Activated CD4-positive, alpha-beta T cell treated with anti-CD3 and anti-CD28 coated beads, Interleukin-2, Interleukin-4, amounts not matched to agents 100 ng/mL and 50 ng/mL, durations not matched to agents 16 hours and 8 hours (primary cell): ENCODE data around the gene C2CD2.

ENCODE experiments used
- DNase-seq: peaks from one replicate; pipeline ENCODE4 v3.0.0-alpha.2; 2020; ENCODE audit warnings: low spot score

Gene C2CD2

GRCh38 chr21:41865002-41865777, 88.6 kb downstream of the C2CD2 start:
- DNase-seq, result peak; percentile 10

GRCh38 chr21:41864311-41865001, 89.4 kb downstream of the C2CD2 start:
- DNase-seq, result no peak

GRCh38 chr21:41863439-41863740, 90.4 kb downstream of the C2CD2 start:
- DNase-seq, result no peak

- no peak for DNase-seq
These were observed 91.8 kb downstream of the C2CD2 start for GRCh38 chr21:41861987-41862386.

GRCh38 chr21:41861255-41861654, 92.6 kb downstream of the C2CD2 start:
- DNase-seq, result no peak

- no peak for DNase-seq
These were observed 94.4 kb downstream of the C2CD2 start for GRCh38 chr21:41859297-41859980.

GRCh38 chr21:41858466-41859296, 95.1 kb downstream of the C2CD2 start:
- no peak for DNase-seq

- no peak for DNase-seq
These were observed 96.0 kb downstream of the C2CD2 start for GRCh38 chr21:41857771-41858300.

- no peak for DNase-seq
These were observed 97.2 kb downstream of the C2CD2 start for GRCh38 chr21:41856572-41856971.

- DNase-seq, result no peak
These were observed 99.3 kb downstream of the C2CD2 start for GRCh38 chr21:41854426-41854995.

GRCh38 chr21:41852929-41853320, 100.9 kb downstream of the C2CD2 start:
- no peak for DNase-seq

- DNase-seq, result no peak
These were observed 101.5 kb downstream of the C2CD2 start for GRCh38 chr21:41852151-41852928.

GRCh38 chr21:41851090-41851790, 102.6 kb downstream of the C2CD2 start:
- DNase-seq, result no peak

- DNase-seq, result no peak
These were observed 103.7 kb downstream of the C2CD2 start for GRCh38 chr21:41850085-41850484.

GRCh38 chr21:41848958-41849580, 104.7 kb downstream of the C2CD2 start:
- DNase-seq, result no peak

- DNase-seq, result no peak
These were observed 105.3 kb downstream of the C2CD2 start for GRCh38 chr21:41848533-41848932.

- DNase-seq, result no peak
These were observed 106.6 kb downstream of the C2CD2 start for GRCh38 chr21:41847066-41847804.

- DNase-seq, result no peak
These were observed 107.3 kb downstream of the C2CD2 start for GRCh38 chr21:41846536-41846935.

GRCh38 chr21:41846033-41846317, 107.8 kb downstream of the C2CD2 start:
- no peak for DNase-seq
